Chondrocyte (in vitro differentiated cells): ENCODE results near the gene AGK. TPM values are rescaled to one million over a fixed set of nuclear protein-coding genes. Genes with fewer than 3 reads are reported as not detected.

Experiments used
- DNase-seq: peaks from one replicate; pipeline ENCODE4 v3.0.0; 2021; ENCODE audit warnings: mixed read lengths, low spot score
- H3K27ac Mint-ChIP-seq: one replicate; pipeline ENCODE4 v1.8.0; 2021; ENCODE audit warnings: mild to moderate bottlenecking, moderate library complexity, mixed read lengths; ENCODE audit not compliant: unreplicated experiment
- H3K27me3 Mint-ChIP-seq: 2 replicates; pipeline ENCODE4 v1.8.0; 2021; ENCODE audit warnings: low read depth, mixed read lengths
- H3K36me3 Mint-ChIP-seq: 2 replicates; pipeline ENCODE4 v1.8.0; 2021; ENCODE audit warnings: low read depth, mixed read lengths
- H3K4me1 Mint-ChIP-seq: 2 replicates; pipeline ENCODE4 v1.8.0; 2021; ENCODE audit warnings: low read depth, mild to moderate bottlenecking, mixed read lengths
- H3K4me3 Mint-ChIP-seq: one replicate; pipeline ENCODE4 v1.8.0; 2021; ENCODE audit warnings: mild to moderate bottlenecking, moderate library complexity, mixed read lengths; ENCODE audit not compliant: unreplicated experiment
- H3K9me3 Mint-ChIP-seq: 2 replicates; pipeline ENCODE4 v1.8.0; 2021; ENCODE audit warnings: low read depth, mixed read lengths
- total RNA-seq: library from RNA; stranded (reverse); gene quantifications from 3 replicates; pipeline ENCODE4 v1.2.1, GENCODE V29; 2021
- TF ChIP-seq, protein P1 (sequence below): fragments of 200-600 bp; sonication (generic); IDR thresholded peaks from 2 replicates; pipeline ENCODE4 v1.5.0; 2021; ENCODE audit warnings: antibody characterized with exemption, mild to moderate bottlenecking, moderate library complexity

Gene AGK
- total RNA-seq, 1 donor from 2014 or later, result 22.1 TPM

DNA sequence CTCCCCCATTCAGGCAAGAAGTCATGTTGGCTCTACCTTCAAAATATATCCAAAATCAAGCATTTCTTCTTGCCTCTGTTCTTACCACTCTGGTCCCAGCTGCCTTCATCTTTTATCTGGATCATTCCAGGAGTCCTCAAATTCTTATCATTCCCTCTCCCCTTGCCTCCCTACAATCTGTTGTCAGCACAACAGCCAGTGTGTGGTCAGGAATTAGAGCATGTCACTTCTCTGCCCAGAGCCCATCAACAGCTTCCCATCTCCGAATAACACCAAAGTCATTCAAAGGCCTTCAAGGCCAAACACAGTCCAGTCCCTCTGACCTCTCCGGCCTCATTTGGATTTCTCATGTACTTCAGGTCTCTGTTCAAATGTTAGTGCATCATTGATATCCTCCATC, 80.3 kb downstream of the AGK start:
- H3K27me3 Mint-ChIP-seq, result no peaks in the 10 kb centered on the region
- H3K9me3 Mint-ChIP-seq, result no peaks in the 10 kb centered on the region
- no peak for DNase-seq
- no peaks in the 10 kb centered on the region for H3K4me1 Mint-ChIP-seq
- H3K27ac Mint-ChIP-seq, result no peak overlapping the region
- peaks cover 13% of the 10 kb centered on the region for H3K36me3 Mint-ChIP-seq
- TF ChIP-seq, protein P1, sequence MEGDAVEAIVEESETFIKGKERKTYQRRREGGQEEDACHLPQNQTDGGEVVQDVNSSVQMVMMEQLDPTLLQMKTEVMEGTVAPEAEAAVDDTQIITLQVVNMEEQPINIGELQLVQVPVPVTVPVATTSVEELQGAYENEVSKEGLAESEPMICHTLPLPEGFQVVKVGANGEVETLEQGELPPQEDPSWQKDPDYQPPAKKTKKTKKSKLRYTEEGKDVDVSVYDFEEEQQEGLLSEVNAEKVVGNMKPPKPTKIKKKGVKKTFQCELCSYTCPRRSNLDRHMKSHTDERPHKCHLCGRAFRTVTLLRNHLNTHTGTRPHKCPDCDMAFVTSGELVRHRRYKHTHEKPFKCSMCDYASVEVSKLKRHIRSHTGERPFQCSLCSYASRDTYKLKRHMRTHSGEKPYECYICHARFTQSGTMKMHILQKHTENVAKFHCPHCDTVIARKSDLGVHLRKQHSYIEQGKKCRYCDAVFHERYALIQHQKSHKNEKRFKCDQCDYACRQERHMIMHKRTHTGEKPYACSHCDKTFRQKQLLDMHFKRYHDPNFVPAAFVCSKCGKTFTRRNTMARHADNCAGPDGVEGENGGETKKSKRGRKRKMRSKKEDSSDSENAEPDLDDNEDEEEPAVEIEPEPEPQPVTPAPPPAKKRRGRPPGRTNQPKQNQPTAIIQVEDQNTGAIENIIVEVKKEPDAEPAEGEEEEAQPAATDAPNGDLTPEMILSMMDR, result no peak
- H3K4me3 Mint-ChIP-seq, result no peak overlapping the region

DNA sequence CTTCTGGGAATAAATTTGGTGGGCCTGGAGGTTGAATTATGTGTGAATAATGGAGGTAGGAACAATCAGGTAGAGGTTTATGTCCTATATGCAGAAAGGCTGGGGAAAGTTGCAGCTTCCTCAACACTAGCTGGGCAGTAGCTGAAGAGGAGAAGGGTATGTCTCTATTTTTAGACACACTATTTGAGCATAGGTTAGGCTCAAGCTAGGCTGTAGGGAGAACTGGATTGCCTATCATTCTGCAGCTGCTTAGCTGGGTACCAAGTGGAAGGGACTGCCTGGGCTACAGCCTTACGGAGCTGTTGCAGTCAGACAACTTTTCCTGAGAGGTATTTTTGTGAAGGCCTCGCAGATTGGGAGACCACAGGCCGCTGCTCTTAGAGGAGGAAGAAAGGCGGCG, 82.9 kb downstream of the AGK start:
- no peaks in the 10 kb centered on the region for H3K4me1 Mint-ChIP-seq
- no peaks in the 10 kb centered on the region for H3K27me3 Mint-ChIP-seq
- TF ChIP-seq, protein P1, result no peak
- no peaks in the 10 kb centered on the region for H3K9me3 Mint-ChIP-seq
- DNase-seq, result no peak
- no peak overlapping the region for H3K4me3 Mint-ChIP-seq
- no peak overlapping the region for H3K27ac Mint-ChIP-seq
- peaks cover 13% of the 10 kb centered on the region for H3K36me3 Mint-ChIP-seq

DNA sequence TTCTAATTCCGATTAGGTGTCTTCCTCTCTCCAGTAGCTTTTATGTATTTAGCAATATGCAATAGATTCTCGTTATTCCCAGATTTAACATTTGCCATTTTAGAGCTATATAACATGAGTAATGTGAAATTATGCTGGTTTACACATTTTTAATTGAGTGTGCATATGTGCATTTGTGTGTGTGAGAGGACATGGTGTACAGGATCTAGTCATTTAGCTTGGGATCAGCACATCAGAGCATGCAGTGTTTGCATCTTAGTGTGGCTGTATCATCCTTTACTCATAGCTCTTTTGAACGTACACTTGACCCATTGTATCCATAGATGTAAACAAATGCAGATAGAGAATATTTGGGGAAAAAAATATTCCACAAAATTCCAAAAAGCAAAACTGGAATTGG, 84.8 kb downstream of the AGK start:
- TF ChIP-seq, protein P1, result no peak
- H3K4me1 Mint-ChIP-seq, result no peaks in the 10 kb centered on the region
- H3K4me3 Mint-ChIP-seq, result no peak overlapping the region
- no peak overlapping the region for H3K27ac Mint-ChIP-seq
- no peaks in the 10 kb centered on the region for H3K9me3 Mint-ChIP-seq
- H3K27me3 Mint-ChIP-seq, result no peaks in the 10 kb centered on the region
- DNase-seq, result no peak
- peaks cover 11% of the 10 kb centered on the region for H3K36me3 Mint-ChIP-seq

DNA sequence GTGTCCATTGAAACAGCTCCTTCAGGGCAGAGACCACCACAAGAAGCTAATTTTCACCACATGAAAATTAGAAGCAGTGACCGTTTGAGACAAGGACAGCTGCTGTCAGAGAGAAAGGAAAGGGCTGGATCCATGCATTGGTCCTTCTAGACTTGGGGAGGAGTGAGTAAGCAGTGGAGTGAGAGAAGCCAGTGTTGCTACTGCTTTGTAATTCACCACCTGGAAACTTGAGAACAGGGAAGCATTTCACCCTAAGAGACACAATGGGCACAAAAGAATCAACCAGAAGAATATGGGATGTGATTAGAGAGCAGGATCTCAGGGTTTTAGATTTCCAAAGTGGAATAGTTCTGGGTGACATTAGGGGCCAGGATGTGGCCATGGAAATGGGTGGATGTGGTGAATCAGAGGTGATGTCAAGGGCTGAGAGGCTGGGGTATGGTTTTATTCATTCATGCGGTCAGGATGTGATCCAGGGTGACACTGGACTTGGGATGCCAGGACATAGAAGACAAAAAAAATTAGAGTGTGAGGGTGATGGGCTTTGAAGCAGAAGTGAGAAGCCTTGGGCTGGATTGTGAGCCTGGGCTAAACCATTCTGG, 89.1 kb downstream of the AGK start:
- TF ChIP-seq, protein P1, result no peak
- H3K27ac Mint-ChIP-seq, result no peak overlapping the region
- no peaks in the 10 kb centered on the region for H3K4me1 Mint-ChIP-seq
- H3K36me3 Mint-ChIP-seq, result peaks cover 4% of the 10 kb centered on the region
- H3K27me3 Mint-ChIP-seq, result no peaks in the 10 kb centered on the region
- no peaks in the 10 kb centered on the region for H3K9me3 Mint-ChIP-seq
- H3K4me3 Mint-ChIP-seq, result no peak overlapping the region
- DNase-seq, result no peak

DNA sequence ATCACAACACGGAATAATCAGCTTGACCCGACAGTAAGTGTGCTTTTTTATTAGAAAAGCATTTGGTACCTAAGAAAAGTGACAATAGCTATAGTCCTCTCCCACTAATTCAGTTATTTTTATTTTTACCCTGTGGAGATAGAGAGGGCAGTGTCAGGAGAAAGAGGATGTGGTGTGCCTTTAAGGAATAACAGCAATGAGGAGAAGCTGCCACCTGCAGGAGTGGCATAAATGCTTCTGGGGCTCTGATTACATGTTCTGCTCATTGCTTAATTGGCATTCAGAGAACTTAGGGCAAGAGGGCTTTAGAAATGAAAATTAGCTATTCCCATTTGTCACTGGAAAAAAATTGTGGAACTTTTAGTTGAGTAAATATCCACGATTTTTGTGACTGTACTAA, 90.7 kb downstream of the AGK start:
- Mint-ChIP-seq H3K4me1 (no peaks in the 10 kb centered on the region), H3K4me3 (no peak overlapping the region), H3K9me3 (no peaks in the 10 kb centered on the region), H3K27ac (no peak overlapping the region), H3K36me3 (peaks cover 4% of the 10 kb centered on the region), H3K27me3 (no peaks in the 10 kb centered on the region)
- DNase-seq, result no peak
- TF ChIP-seq, protein P1, result no peak
